Central memory CD8-positive, alpha-beta T cell (primary cell): ENCODE data around the gene LCE5A.
"Not testable (repeated sequence)": the region's sequence is repeated elsewhere in the genome, so short reads cannot be mapped to it uniquely, and the experiment has no call there.

Experiments
- ATAC-seq: fragments of 150-1000 bp; cut with Tn5 transposase; replicated peaks from 2 replicates; pipeline ENCODE4 v1.10.0; 2022; ENCODE audit warnings: mild to moderate bottlenecking, moderate FRiP score, moderate number of reproducible peaks; ENCODE audit not compliant: poor library complexity, severe bottlenecking; ENCODE audit errors: extremely low read depth
- DNase-seq, 2 donors: peaks; one replicate each; pipeline ENCODE4 v3.0.0; 2021; ENCODE audit warnings: low spot score in 2 of 2
- H3K27ac Mint-ChIP-seq: one replicate; pipeline ENCODE4 v1.8.0; 2022; ENCODE audit warnings: low read depth, mild to moderate bottlenecking, moderate library complexity, mixed read lengths
- H3K27me3 Mint-ChIP-seq: one replicate; pipeline ENCODE4 v1.8.0; 2022; ENCODE audit warnings: mixed read lengths
- H3K36me3 Mint-ChIP-seq: one replicate; pipeline ENCODE4 v1.8.0; 2022; ENCODE audit warnings: mild to moderate bottlenecking, moderate library complexity, mixed read lengths; ENCODE audit not compliant: insufficient read depth
- H3K4me1 Mint-ChIP-seq: one replicate; pipeline ENCODE4 v1.8.0; 2022; ENCODE audit warnings: mixed read lengths
- H3K4me3 Mint-ChIP-seq: one replicate; pipeline ENCODE4 v1.8.0; 2022; ENCODE audit warnings: mild to moderate bottlenecking, moderate library complexity, mixed read lengths
- H3K9me3 Mint-ChIP-seq: one replicate; pipeline ENCODE4 v1.8.0; 2022; ENCODE audit warnings: mixed read lengths

The LCE5A gene

DNA sequence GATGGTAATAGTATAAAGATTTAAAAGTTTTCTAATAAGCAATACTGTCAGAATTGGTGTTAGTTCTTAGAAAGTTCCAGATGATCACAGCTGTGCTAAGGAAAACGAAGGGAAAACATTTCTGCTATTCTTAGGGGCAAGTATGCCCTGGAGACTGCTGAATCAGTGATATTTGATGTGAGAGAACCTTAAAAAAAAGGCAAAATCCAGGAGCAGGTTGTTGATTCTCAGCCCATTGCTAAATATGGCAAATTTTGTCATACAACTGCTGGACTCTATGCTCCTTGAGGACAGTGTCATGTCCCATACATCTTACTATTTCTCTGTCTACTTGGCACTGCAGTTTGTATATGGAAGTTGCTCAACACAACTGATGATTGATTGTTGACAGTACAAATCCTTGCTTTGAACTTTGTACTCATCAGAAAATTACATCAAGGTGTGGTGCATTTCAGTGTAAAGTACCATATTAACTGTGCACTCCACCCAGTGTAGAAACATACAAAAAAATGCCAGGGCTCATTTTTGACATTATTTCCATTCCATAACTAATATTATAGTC is 14.6 kb downstream of the LCE5A start:
- H3K4me1 Mint-ChIP-seq: no peaks in the 10 kb centered on the region
- H3K27ac Mint-ChIP-seq: no peak overlapping the region
- no peaks in the 10 kb centered on the region for H3K36me3 Mint-ChIP-seq
- no peaks in the 10 kb centered on the region for H3K9me3 Mint-ChIP-seq
- H3K4me3 Mint-ChIP-seq: no peak overlapping the region
- peaks cover 36% of the 10 kb centered on the region for H3K27me3 Mint-ChIP-seq
- ATAC-seq (no peak), DNase-seq (no peak)

DNA sequence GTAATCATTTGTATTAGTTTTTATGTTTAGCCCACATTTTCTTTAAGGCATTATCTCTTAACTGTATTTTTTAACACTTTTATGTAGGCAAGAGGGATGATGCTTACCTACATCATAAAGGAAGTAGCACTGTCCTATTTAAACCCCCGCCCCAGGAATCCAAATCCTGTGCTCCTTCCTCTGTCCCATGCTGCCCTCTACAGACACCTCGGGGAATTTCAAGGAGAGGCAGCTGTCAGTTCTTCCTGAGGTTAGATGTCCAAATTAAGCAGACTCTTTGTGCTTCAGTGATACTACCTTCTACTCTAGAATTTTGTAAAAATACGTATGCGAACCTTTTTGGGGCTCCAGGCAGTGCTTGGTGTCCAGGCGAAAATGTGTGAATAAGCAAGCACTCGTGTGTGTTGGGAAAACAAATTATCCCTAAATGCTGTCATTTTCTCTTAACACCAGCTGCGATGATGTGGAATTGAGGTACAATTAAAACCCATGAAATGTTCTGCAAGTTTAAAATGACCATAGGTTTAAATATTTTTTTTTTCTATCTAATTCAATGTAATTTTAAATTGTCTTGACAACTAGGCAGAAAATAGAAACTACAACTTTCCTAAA is 22.8 kb downstream of the LCE5A start:
- Mint-ChIP-seq H3K27ac (no peak overlapping the region), H3K4me3 (no peak overlapping the region), H3K4me1 (no peaks in the 10 kb centered on the region), H3K27me3 (peaks cover 82% of the 10 kb centered on the region), H3K9me3 (no peaks in the 10 kb centered on the region), H3K36me3 (peaks cover 2% of the 10 kb centered on the region)
- no peak for DNase-seq
- ATAC-seq: no peak

DNA sequence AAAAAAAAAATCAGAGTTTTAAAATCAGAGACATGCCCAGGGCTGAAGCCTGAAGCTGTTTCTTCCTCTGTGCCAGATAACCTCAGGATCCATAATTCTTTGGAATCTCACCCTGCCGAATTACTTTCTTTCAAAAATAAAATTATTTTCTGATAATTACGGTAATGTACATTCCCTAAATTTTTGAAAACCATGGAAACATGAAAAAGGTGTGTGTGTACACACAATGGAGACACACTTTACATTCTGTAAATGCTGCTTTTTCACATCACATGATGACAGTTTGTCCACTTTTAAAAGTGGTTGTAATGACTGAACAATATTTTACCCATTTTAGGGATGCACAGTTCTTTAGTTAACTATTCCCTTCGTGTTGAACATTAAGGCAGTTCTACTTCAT is 25.2 kb downstream of the LCE5A start:
- peaks cover 2% of the 10 kb centered on the region for H3K36me3 Mint-ChIP-seq
- H3K27me3 Mint-ChIP-seq: peaks cover 78% of the 10 kb centered on the region
- DNase-seq (no peak), ATAC-seq (no peak)
- H3K27ac Mint-ChIP-seq: no peak overlapping the region
- no peak overlapping the region for H3K4me3 Mint-ChIP-seq
- no peaks in the 10 kb centered on the region for H3K4me1 Mint-ChIP-seq
- no peaks in the 10 kb centered on the region for H3K9me3 Mint-ChIP-seq

DNA sequence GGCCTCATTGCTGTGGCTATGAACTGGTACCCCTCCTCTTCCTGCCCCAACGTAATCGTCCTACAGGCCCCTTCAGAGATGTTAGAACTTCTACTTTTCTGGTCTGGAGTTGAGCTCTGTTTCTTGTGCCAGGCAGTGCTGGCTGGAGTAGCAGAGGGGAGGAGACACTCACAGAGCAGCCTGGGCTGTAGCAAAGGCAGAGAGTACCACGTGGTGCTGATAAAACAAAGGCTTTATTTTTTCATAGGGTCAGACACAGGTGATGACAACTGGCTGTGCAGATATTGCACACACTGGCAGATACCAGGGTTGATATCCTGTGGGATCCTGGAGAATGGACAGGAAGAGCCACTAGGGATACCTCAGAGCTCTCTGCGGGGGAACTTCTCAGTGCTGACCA is 26.9 kb downstream of the LCE5A start:
- H3K4me1 Mint-ChIP-seq: no peaks in the 10 kb centered on the region
- no peak overlapping the region for H3K27ac Mint-ChIP-seq
- DNase-seq (no peak), ATAC-seq (no peak)
- H3K36me3 Mint-ChIP-seq: no peaks in the 10 kb centered on the region
- H3K4me3 Mint-ChIP-seq: no peak overlapping the region
- H3K9me3 Mint-ChIP-seq: no peaks in the 10 kb centered on the region
- peaks cover 79% of the 10 kb centered on the region for H3K27me3 Mint-ChIP-seq

DNA sequence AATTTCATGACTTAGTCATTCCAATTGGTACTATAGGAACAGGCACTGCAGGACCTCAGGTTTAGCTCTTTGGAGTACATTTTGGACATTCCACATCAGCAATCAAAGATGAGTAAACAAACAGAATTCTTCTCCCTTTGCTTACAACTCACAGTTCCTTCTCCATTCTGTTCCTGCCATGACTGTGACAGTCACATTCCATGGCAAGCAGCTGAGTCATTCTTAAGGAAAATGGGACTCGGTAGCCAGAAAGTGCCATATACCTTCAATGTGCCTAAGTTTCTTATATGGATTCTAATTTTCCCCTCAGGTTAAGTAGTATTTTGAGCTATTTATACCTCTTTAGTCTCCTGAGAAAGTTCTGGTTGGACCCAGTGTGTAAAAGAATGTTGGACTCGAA is 29.3 kb downstream of the LCE5A start:
- H3K9me3 Mint-ChIP-seq: no peaks in the 10 kb centered on the region
- DNase-seq (no peak), ATAC-seq (no peak)
- no peaks in the 10 kb centered on the region for H3K36me3 Mint-ChIP-seq
- no peaks in the 10 kb centered on the region for H3K4me1 Mint-ChIP-seq
- H3K4me3 Mint-ChIP-seq: no peak overlapping the region
- no peak overlapping the region for H3K27ac Mint-ChIP-seq
- peaks cover 65% of the 10 kb centered on the region for H3K27me3 Mint-ChIP-seq

DNA sequence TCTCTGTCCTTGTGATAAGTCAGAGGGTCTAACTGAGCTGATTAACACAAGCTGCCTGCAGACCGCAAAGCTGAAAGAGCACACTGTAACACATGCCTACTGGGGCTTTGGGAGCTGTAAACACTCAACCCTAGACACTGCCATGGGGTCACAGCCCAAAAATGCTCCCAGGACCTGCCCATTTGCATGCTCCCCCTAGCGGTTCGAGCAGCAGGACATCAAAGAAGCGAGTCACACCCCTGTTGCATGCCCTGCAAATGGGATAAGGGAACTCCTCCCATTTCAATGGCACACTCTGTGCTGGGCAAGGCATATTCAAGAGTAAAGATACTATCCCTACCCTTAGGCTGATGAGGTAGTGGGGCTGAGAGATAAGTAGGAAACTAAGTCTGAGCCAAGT is 33.2 kb downstream of the LCE5A start:
- Mint-ChIP-seq H3K4me1 (no peaks in the 10 kb centered on the region), H3K9me3 (no peaks in the 10 kb centered on the region), H3K36me3 (no peaks in the 10 kb centered on the region), H3K4me3 (no peak overlapping the region), H3K27ac (no peak overlapping the region), H3K27me3 (peaks cover 39% of the 10 kb centered on the region)
- ATAC-seq (no peak), DNase-seq (no peak)

DNA sequence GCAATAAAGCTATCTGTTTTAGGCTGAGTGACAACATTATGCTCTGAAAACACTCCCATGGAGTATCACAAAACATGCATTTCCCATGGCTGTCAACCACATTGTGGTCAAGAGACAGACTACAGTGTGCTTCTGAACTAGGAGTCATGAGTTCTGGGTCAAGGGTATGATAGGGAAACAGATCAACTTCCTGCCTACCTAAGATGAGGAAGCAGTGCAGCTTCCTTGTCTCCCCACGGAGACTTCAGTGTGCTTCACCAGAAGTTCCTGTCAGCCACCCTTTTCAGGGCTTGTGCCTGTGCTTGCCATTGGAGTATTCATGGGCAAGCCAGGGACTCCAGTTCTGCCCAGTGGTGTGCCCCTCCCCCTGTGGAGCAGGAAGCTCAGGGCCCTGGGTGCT is 36.1 kb downstream of the LCE5A start:
- no peak for ATAC-seq
- DNase-seq: no peak
- Mint-ChIP-seq H3K36me3 (no peaks in the 10 kb centered on the region), H3K27me3 (peaks cover 34% of the 10 kb centered on the region), H3K4me1 (no peaks in the 10 kb centered on the region), H3K4me3 (no peak overlapping the region), H3K27ac (no peak overlapping the region), H3K9me3 (no peaks in the 10 kb centered on the region)

DNA sequence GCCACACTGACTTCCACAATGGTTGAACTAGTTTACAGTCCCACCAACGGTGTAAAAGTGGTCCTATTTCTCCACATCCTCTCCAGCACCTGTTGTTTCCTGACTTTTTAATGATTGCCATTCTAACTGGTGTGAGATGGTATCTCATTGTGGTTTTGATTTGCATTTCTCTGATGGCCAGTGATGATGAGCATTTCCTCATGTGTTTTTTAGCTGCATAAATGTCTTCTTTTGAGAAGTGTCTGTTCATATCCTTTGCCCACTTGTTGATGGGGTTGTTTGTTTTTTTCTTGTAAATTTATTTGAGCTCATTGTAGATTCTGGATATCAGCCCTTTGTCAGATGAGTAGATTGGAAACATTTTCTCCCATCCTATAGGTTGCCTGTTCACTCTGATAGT is 37.8 kb downstream of the LCE5A start:
- H3K4me1 Mint-ChIP-seq, DNase-seq, ATAC-seq, H3K4me3 Mint-ChIP-seq, H3K36me3 Mint-ChIP-seq, H3K27ac Mint-ChIP-seq, H3K9me3 Mint-ChIP-seq: not testable (repeated sequence)
- H3K27me3 Mint-ChIP-seq: peaks cover 32% of the 10 kb centered on the region
